ENCODE results near the gene DMD.

DNA sequence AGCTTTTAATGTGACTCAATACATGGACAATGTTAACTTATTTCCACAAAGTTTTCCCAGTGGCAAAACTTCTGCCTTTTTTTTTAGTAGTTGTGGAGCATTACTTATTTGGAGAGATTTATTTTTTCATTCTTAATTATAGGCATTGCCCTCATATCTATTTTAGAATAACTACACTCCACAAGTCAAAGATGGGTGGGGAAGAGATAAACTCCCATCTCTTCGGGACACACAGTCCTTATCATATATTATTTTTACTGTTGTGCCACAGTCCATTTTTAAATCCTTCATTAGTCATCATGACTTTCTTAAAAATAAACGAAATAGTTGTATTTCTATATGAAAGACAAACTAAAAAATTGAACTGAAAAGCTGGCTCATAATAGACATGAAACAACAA is 1.2 kb downstream of the DMD start:
- no peak for TF ChIP-seq EZH2 (IDR thresholded peaks at IDR 0.05; ENCODE audit: borderline replicate concordance, insufficient read depth, low read depth, low read length, poor library complexity, severe bottlenecking)
- TF ChIP-seq, protein P1, sequence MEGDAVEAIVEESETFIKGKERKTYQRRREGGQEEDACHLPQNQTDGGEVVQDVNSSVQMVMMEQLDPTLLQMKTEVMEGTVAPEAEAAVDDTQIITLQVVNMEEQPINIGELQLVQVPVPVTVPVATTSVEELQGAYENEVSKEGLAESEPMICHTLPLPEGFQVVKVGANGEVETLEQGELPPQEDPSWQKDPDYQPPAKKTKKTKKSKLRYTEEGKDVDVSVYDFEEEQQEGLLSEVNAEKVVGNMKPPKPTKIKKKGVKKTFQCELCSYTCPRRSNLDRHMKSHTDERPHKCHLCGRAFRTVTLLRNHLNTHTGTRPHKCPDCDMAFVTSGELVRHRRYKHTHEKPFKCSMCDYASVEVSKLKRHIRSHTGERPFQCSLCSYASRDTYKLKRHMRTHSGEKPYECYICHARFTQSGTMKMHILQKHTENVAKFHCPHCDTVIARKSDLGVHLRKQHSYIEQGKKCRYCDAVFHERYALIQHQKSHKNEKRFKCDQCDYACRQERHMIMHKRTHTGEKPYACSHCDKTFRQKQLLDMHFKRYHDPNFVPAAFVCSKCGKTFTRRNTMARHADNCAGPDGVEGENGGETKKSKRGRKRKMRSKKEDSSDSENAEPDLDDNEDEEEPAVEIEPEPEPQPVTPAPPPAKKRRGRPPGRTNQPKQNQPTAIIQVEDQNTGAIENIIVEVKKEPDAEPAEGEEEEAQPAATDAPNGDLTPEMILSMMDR (IDR thresholded peaks at IDR 0.05): no peak
